Sigmoid colon (tissue), 7 donors: Measurements from ENCODE around the gene HORMAD2. TPM values are rescaled to one million over a fixed set of nuclear protein-coding genes. Genes with fewer than 3 reads are reported as not detected.

Source experiments
- DNase-seq: peaks from one replicate; pipeline ENCODE4 v3.0.0-alpha.2; 2019
- H3K27ac ChIP-seq, 4 donors: fragments of 200-600 bp; sonication (generic); one replicate each; pipeline ENCODE4 v1.5.1; 2016 to 2019; ENCODE audit warnings: mild to moderate bottlenecking in 1 of 4
- H3K27me3 ChIP-seq, 3 donors: fragments of 200-600 bp; sonication (generic); one replicate each; pipeline ENCODE4 v1.5.1; 2019; ENCODE audit warnings: mild to moderate bottlenecking in 1 of 3
- H3K36me3 ChIP-seq, 4 donors: fragments of 200-600 bp; sonication (generic); one replicate each; pipeline ENCODE4 v1.5.1; 2016 to 2019
- H3K4me1 ChIP-seq, 4 donors: fragments of 200-600 bp; sonication (generic); one replicate each; pipeline ENCODE4 v1.5.1; 2017 to 2019
- H3K4me3 ChIP-seq, 4 donors: fragments of 200-600 bp; sonication (generic); one replicate each; pipeline ENCODE4 v1.5.1; 2017 to 2019; ENCODE audit warnings: mild to moderate bottlenecking in 2 of 4, moderate library complexity in 1 of 4
- H3K9me3 ChIP-seq, 4 donors: fragments of 200-600 bp in 3 of 4; sonication (generic) in 3 of 4; one replicate each; pipeline versions ENCODE4 v1.5.1 to v1.6.1; 2013 to 2019
- CTCF ChIP-seq, 4 experiments: fragments of 450-650 bp in 3 of 4; fragments of 200-600 bp in 1 of 4; IDR thresholded peaks; one replicate each; pipeline ENCODE4 v1.5.1; 2016 to 2019; ENCODE audit warnings: antibody characterized with exemption in 4 of 4, mild to moderate bottlenecking in 3 of 4, moderate library complexity in 2 of 4
- EP300 ChIP-seq, 4 donors: sonication (generic); formaldehyde crosslinking; IDR thresholded peaks; one replicate each; pipeline ENCODE4 v1.6.1; 2017; ENCODE audit warnings: antibody characterized with exemption in 4 of 4
- POLR2A ChIP-seq, 2 donors: fragments of 450-650 bp; IDR thresholded peaks; one replicate each; pipeline ENCODE4 v1.6.1; 2016; ENCODE audit warnings: antibody characterized with exemption in 2 of 2, mild to moderate bottlenecking in 2 of 2, moderate library complexity in 2 of 2
- POLR2AphosphoS5 ChIP-seq, 4 donors: sonication (generic); formaldehyde crosslinking; IDR thresholded peaks; one replicate each; pipeline ENCODE4 v1.6.1; 2017; ENCODE audit warnings: antibody characterized with exemption in 4 of 4
- whole genome bisulfite sequencing, 2 donors: extraction: QIAGEN DNeasy Blood & Tissue Kit; methylation state at CpG; one replicate each; pipeline ENCODE4 v1.1.7; 2013; 5-methylcytosine and 5-hydroxymethylcytosine counted together
- intact Hi-C: fragments of 100-400 bp; cut with DNase I; formaldehyde crosslinking; loops from one replicate; pipeline ENCODE4 v1.15.1; 2023
- polyA plus RNA-seq, 3 donors: library from polyadenylated mRNA; stranded (reverse); fragments of 200-250 nt; gene quantifications; one replicate each; pipeline ENCODE4 v1.2.3, GENCODE V29; 2013
- total RNA-seq, 4 donors: library from RNA; depleted of rRNA; stranded (reverse); fragments of >200 nt; gene quantifications; one replicate each; pipeline ENCODE4 v1.1.0, GENCODE V29; 2016
- donor health status: healthy with polysubstance abuse.
- donor health status: Bipolar disorder and iron deficiency.
- donor health status: healthy.

Gene HORMAD2
- total and polyA plus RNA-seq, 7 donors = not detected

- Histone ChIP-seq H3K36me3 (peaks cover 0 to 6% (median 3%) of the 10 kb centered on the region in 4 donors), H3K4me1 (no peaks in the 10 kb centered on the region), H3K9me3 (no peaks in the 10 kb centered on the region), H3K4me3 (no peak overlapping the region), H3K27me3 (no peaks in the 10 kb centered on the region), H3K27ac (no peak overlapping the region)
- intact Hi-C loops = no loop called here
- no peak for TF ChIP-seq POLR2A (IDR thresholded peaks at IDR 0.05)
- TF ChIP-seq POLR2AphosphoS5 (IDR thresholded peaks at IDR 0.05) = no peak
- DNase-seq = no peak
- WGBS, 2 donors = 78 to 80% methylated on average over 5 of the region's 5 CpGs
Observed at GRCh38 chr22:30033901-30034300, 46.4 kb upstream of the HORMAD2 start.

GRCh38 chr22:30036656-30037055 lies 43.6 kb upstream of the HORMAD2 start:
- WGBS, 2 donors = 90 to 93% methylated on average over 2 of the region's 2 CpGs
- H3K27ac ChIP-seq = no peak overlapping the region
- no peaks in the 10 kb centered on the region for H3K36me3 ChIP-seq
- no peak for TF ChIP-seq POLR2AphosphoS5 (IDR thresholded peaks at IDR 0.05)
- TF ChIP-seq CTCF (IDR thresholded peaks at IDR 0.05) = no peak
- H3K4me1 ChIP-seq = no peaks in the 10 kb centered on the region
- intact Hi-C loops = no loop called here
- no peak for DNase-seq
- H3K9me3 ChIP-seq = no peaks in the 10 kb centered on the region
- H3K4me3 ChIP-seq = no peak overlapping the region
- no peaks in the 10 kb centered on the region for H3K27me3 ChIP-seq

GRCh38 chr22:30038219-30038618 lies 42.0 kb upstream of the HORMAD2 start:
- TF ChIP-seq POLR2AphosphoS5 (IDR thresholded peaks at IDR 0.05) (no peak), POLR2A (IDR thresholded peaks at IDR 0.05) (no peak), CTCF (IDR thresholded peaks at IDR 0.05) (no peak), EP300 (IDR thresholded peaks at IDR 0.05) (no peak)
- WGBS, 2 donors = 36 to 73% methylated on average over 3 of the region's 3 CpGs
- Histone ChIP-seq H3K27ac (no peak overlapping the region), H3K27me3 (no peaks in the 10 kb centered on the region), H3K9me3 (no peaks in the 10 kb centered on the region), H3K36me3 (no peaks in the 10 kb centered on the region), H3K4me3 (no peak overlapping the region), H3K4me1 (no peaks in the 10 kb centered on the region)
- DNase-seq = no peak
- intact Hi-C loops = no loop called here

- intact Hi-C loops = no loop called here
- WGBS, 2 donors = 85 to 90% methylated on average over 11 of the region's 11 CpGs
- peaks cover 0 to 9% (median 6%) of the 10 kb centered on the region in 3 donors for H3K27me3 ChIP-seq
Observed at GRCh38 chr22:30040499-30041260, 39.6 kb upstream of the HORMAD2 start.

GRCh38 chr22:30041475-30041874 lies 38.8 kb upstream of the HORMAD2 start:
- no peak for TF ChIP-seq POLR2A (IDR thresholded peaks at IDR 0.05)
- TF ChIP-seq EP300 (IDR thresholded peaks at IDR 0.05) = no peak
- TF ChIP-seq POLR2AphosphoS5 (IDR thresholded peaks at IDR 0.05) = no peak
- no peak for TF ChIP-seq CTCF (IDR thresholded peaks at IDR 0.05)
- no peak overlapping the region for H3K27ac ChIP-seq
- WGBS, 2 donors = 76 to 95% methylated on average over 2 of the region's 2 CpGs
- no peaks in the 10 kb centered on the region for H3K36me3 ChIP-seq
- H3K4me1 ChIP-seq = no peaks in the 10 kb centered on the region
- H3K4me3 ChIP-seq = no peak overlapping the region
- H3K9me3 ChIP-seq = no peaks in the 10 kb centered on the region
- DNase-seq = no peak
- intact Hi-C loops = no loop called here
- H3K27me3 ChIP-seq = peaks cover 0 to 11% (median 6%) of the 10 kb centered on the region in 3 donors

More at GRCh38 chr22:30040499-30041260, 39.6 kb upstream of the HORMAD2 start:
- Histone ChIP-seq H3K9me3 (no peaks in the 10 kb centered on the region), H3K4me1 (no peaks in the 10 kb centered on the region), H3K36me3 (no peaks in the 10 kb centered on the region), H3K27ac (no peak overlapping the region), H3K4me3 (no peak overlapping the region)
- TF ChIP-seq POLR2A (IDR thresholded peaks at IDR 0.05) (no peak), CTCF (IDR thresholded peaks at IDR 0.05) (no peak), EP300 (IDR thresholded peaks at IDR 0.05) (no peak), POLR2AphosphoS5 (IDR thresholded peaks at IDR 0.05) (no peak)
- DNase-seq = peak; percentile 50
